Sigmoid colon (tissue), 7 donors: ENCODE measurements around the gene GAPVD1. TPM values are rescaled to one million over a fixed set of nuclear protein-coding genes. Genes with fewer than 3 reads are reported as not detected.

Experiments used
- DNase-seq: peaks from one replicate; pipeline ENCODE4 v3.0.0-alpha.2; 2019
- H3K27ac ChIP-seq, 4 donors: fragments of 200-600 bp; sonication (generic); one replicate each; pipeline ENCODE4 v1.5.1; 2016 to 2019; ENCODE audit warnings: mild to moderate bottlenecking in 1 of 4
- H3K27me3 ChIP-seq, 3 donors: fragments of 200-600 bp; sonication (generic); one replicate each; pipeline ENCODE4 v1.5.1; 2019; ENCODE audit warnings: mild to moderate bottlenecking in 1 of 3
- H3K36me3 ChIP-seq, 4 donors: fragments of 200-600 bp; sonication (generic); one replicate each; pipeline ENCODE4 v1.5.1; 2016 to 2019
- H3K4me1 ChIP-seq, 4 donors: fragments of 200-600 bp; sonication (generic); one replicate each; pipeline ENCODE4 v1.5.1; 2017 to 2019
- H3K4me3 ChIP-seq, 4 donors: fragments of 200-600 bp; sonication (generic); one replicate each; pipeline ENCODE4 v1.5.1; 2017 to 2019; ENCODE audit warnings: mild to moderate bottlenecking in 2 of 4, moderate library complexity in 1 of 4
- H3K9me3 ChIP-seq, 4 donors: fragments of 200-600 bp in 3 of 4; sonication (generic) in 3 of 4; one replicate each; pipeline versions ENCODE4 v1.5.1 to v1.6.1; 2013 to 2019
- EP300 ChIP-seq, 4 donors: sonication (generic); formaldehyde crosslinking; IDR thresholded peaks; one replicate each; pipeline ENCODE4 v1.6.1; 2017; ENCODE audit warnings: antibody characterized with exemption in 4 of 4
- POLR2A ChIP-seq, 2 donors: fragments of 450-650 bp; IDR thresholded peaks; one replicate each; pipeline ENCODE4 v1.6.1; 2016; ENCODE audit warnings: antibody characterized with exemption in 2 of 2, mild to moderate bottlenecking in 2 of 2, moderate library complexity in 2 of 2
- POLR2AphosphoS5 ChIP-seq, 4 donors: sonication (generic); formaldehyde crosslinking; IDR thresholded peaks; one replicate each; pipeline ENCODE4 v1.6.1; 2017; ENCODE audit warnings: antibody characterized with exemption in 4 of 4
- WGBS, 2 donors: extraction: QIAGEN DNeasy Blood & Tissue Kit; methylation state at CpG; one replicate each; pipeline ENCODE4 v1.1.7; 2013; 5-methylcytosine and 5-hydroxymethylcytosine counted together
- intact Hi-C: fragments of 100-400 bp; cut with DNase I; formaldehyde crosslinking; loops from one replicate; pipeline ENCODE4 v1.15.1; 2023
- polyA plus RNA-seq, 3 donors: library from polyadenylated mRNA; stranded (reverse); fragments of 200-250 nt; gene quantifications; one replicate each; pipeline ENCODE4 v1.2.3, GENCODE V29; 2013
- total RNA-seq, 4 donors: library from RNA; depleted of rRNA; stranded (reverse); fragments of >200 nt; gene quantifications; one replicate each; pipeline ENCODE4 v1.1.0, GENCODE V29; 2016
- TF ChIP-seq, protein P1 (sequence below), 4 experiments: fragments of 450-650 bp in 3 of 4; fragments of 200-600 bp in 1 of 4; IDR thresholded peaks; one replicate each; pipeline ENCODE4 v1.5.1; 2016 to 2019; ENCODE audit warnings: antibody characterized with exemption in 4 of 4, mild to moderate bottlenecking in 3 of 4, moderate library complexity in 2 of 4
- donor health status: healthy with polysubstance abuse.
- donor health status: Bipolar disorder and iron deficiency.
- donor health status: healthy.

Gene GAPVD1
- total and polyA plus RNA-seq, 7 donors: 3.0 to 182 (median 44.9) TPM

DNA sequence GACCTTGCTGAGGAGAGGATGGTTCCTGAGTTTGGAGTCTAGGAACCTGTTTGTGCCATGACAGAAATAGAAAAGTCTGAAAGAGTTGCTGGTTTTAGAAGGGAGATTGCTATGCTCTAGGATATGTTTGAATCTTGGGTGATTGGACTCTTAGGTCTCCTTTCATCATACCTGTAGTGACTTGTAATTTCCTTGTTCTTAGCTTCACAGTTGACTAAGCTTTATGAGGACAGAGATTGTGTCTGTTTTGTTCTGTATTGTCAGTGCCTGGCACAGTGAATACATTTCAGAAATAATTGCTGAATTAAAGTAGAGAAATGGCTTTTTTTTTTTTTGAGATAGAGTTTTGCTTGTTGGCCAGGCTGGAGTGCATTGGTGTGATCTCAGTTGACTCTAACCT is 31.5 kb downstream of the GAPVD1 start:
- Histone ChIP-seq H3K36me3 (peaks cover 0 to 8% (median 0%) of the 10 kb centered on the region in 4 donors), H3K4me3 (no peak overlapping the region), H3K4me1 (peaks cover 0 to 16% (median 4%) of the 10 kb centered on the region in 4 donors), H3K27me3 (no peaks in the 10 kb centered on the region), H3K27ac (no peak overlapping the region), H3K9me3 (no peaks in the 10 kb centered on the region)
- TF ChIP-seq, protein P1, sequence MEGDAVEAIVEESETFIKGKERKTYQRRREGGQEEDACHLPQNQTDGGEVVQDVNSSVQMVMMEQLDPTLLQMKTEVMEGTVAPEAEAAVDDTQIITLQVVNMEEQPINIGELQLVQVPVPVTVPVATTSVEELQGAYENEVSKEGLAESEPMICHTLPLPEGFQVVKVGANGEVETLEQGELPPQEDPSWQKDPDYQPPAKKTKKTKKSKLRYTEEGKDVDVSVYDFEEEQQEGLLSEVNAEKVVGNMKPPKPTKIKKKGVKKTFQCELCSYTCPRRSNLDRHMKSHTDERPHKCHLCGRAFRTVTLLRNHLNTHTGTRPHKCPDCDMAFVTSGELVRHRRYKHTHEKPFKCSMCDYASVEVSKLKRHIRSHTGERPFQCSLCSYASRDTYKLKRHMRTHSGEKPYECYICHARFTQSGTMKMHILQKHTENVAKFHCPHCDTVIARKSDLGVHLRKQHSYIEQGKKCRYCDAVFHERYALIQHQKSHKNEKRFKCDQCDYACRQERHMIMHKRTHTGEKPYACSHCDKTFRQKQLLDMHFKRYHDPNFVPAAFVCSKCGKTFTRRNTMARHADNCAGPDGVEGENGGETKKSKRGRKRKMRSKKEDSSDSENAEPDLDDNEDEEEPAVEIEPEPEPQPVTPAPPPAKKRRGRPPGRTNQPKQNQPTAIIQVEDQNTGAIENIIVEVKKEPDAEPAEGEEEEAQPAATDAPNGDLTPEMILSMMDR (IDR thresholded peaks at IDR 0.05): no peak
- TF ChIP-seq POLR2AphosphoS5 (IDR thresholded peaks at IDR 0.05) (no peak), EP300 (IDR thresholded peaks at IDR 0.05) (no peak), POLR2A (IDR thresholded peaks at IDR 0.05) (no peak)
- intact Hi-C loops: no loop called here
- DNase-seq: no peak

DNA sequence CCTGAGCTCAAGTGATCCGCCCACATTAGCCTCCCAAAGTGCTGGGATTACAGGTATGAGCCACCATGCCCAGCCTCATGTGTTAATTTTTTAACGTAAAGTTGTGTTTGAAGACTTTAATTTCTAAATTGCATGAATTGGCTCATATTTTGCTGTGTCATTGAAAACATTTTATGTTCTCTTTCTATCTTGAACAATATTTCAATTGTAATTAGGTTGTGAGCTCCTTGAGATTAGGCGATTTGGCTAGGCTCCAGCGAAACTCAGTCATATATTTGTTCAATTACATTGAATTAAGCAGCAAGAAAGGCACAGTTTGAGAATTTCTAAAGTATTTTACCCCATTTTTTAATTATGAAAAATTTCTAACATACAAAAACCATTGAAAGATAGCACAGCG is 34.0 kb downstream of the GAPVD1 start:
- no peaks in the 10 kb centered on the region for H3K9me3 ChIP-seq
- H3K27ac ChIP-seq: no peak overlapping the region
- H3K36me3 ChIP-seq: peaks cover 0 to 12% (median 2%) of the 10 kb centered on the region in 4 donors
- no peak for TF ChIP-seq POLR2AphosphoS5 (IDR thresholded peaks at IDR 0.05)
- TF ChIP-seq EP300 (IDR thresholded peaks at IDR 0.05): no peak
- TF ChIP-seq POLR2A (IDR thresholded peaks at IDR 0.05): no peak
- TF ChIP-seq, protein P1 (IDR thresholded peaks at IDR 0.05): no peak
- WGBS, 2 donors: 98% methylated on average over 5 of the region's 5 CpGs
- no peak overlapping the region for H3K4me3 ChIP-seq
- DNase-seq: no peak
- intact Hi-C loops: no loop called here
- H3K4me1 ChIP-seq: peaks cover 0 to 10% (median 4%) of the 10 kb centered on the region in 4 donors
- H3K27me3 ChIP-seq: no peaks in the 10 kb centered on the region

DNA sequence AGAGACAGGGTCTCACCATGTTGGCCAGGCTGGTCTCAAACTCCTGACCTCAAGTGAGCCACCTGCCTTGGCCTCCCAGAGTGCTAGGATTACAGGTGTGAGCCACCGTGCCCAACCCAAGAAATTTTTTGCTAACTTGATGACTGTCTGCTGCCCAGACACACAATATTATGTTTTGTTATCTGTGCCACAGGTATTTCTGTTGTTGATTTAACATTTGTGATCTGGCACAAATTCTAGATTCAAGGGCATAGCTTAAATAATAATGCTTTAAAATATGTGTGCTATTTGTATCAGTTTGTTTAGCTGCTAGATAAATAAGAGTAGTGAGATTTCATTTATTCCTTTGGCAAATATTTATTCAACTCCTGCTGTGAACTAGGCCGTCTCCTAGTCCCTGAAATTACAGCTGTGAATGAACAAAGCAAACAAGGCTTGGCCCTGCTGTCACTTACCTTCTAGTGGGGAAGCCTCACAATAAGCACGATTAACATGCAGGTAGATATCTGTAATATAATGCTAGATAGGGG is 35.3 kb downstream of the GAPVD1 start:
- TF ChIP-seq POLR2A (IDR thresholded peaks at IDR 0.05) (no peak), EP300 (IDR thresholded peaks at IDR 0.05) (no peak)
- TF ChIP-seq, protein P1 (IDR thresholded peaks at IDR 0.05): no peak
- Histone ChIP-seq H3K4me3 (no peak overlapping the region), H3K9me3 (no peaks in the 10 kb centered on the region), H3K4me1 (peaks cover 0 to 10% (median 4%) of the 10 kb centered on the region in 4 donors), H3K27me3 (no peaks in the 10 kb centered on the region), H3K36me3 (peaks cover 0 to 25% (median 10%) of the 10 kb centered on the region in 4 donors), H3K27ac (no peak overlapping the region)
- intact Hi-C loops: no loop called here
- DNase-seq: no peak
- WGBS, 2 donors: 13 to 72% methylated on average over 3 of the region's 3 CpGs

DNA sequence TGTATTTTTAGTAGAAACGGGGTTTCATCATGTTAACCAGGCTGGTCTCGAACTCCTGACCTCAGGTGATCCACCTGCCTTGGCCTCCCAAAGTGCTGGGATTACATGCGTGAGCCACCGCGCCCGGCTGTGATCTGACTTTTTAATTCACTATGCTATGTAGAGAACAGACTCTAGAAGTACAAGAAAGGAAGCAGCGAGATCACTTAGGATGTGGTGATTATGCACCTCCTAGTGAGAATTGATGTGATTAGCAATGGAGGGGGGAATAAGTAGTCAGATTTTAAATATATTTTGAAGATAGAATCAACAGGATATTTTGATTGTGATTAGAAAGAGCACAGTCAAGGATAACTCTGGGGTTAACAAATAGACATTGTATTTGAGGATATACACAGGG is 36.3 kb downstream of the GAPVD1 start:
- Histone ChIP-seq H3K27ac (no peak overlapping the region), H3K36me3 (peaks cover 0 to 35% (median 17%) of the 10 kb centered on the region in 4 donors), H3K4me1 (peaks cover 0 to 9% (median 4%) of the 10 kb centered on the region in 4 donors), H3K27me3 (no peaks in the 10 kb centered on the region), H3K4me3 (no peak overlapping the region), H3K9me3 (no peaks in the 10 kb centered on the region)
- no peak for TF ChIP-seq POLR2AphosphoS5 (IDR thresholded peaks at IDR 0.05)
- no peak for TF ChIP-seq EP300 (IDR thresholded peaks at IDR 0.05)
- TF ChIP-seq, protein P1 (IDR thresholded peaks at IDR 0.05): no peak
- no peak for TF ChIP-seq POLR2A (IDR thresholded peaks at IDR 0.05)
- WGBS, 2 donors: 93 to 95% methylated on average over 7 of the region's 7 CpGs
- no peak for DNase-seq
- intact Hi-C loops: no loop called here

DNA sequence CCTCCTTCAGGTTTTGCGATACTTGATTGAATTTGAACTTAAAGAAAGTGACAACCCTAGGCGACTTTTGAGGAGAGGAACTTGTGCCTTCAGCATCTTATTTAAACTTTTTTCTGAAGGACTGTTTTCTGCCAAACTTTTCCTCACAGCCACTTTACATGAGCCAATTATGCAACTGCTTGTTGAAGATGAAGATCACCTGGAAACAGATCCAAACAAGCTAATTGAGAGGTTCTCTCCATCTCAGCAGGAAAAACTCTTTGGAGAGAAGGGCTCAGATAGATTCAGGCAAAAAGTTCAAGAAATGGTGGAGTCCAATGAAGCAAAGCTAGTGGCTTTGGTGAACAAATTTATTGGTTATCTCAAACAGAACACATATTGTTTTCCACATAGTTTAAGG is 40.6 kb downstream of the GAPVD1 start:
- Histone ChIP-seq H3K36me3 (peaks cover 0 to 66% (median 28%) of the 10 kb centered on the region in 4 donors), H3K4me3 (no peak overlapping the region), H3K27me3 (no peaks in the 10 kb centered on the region), H3K9me3 (no peaks in the 10 kb centered on the region), H3K4me1 (peaks cover 0 to 4% (median 1%) of the 10 kb centered on the region in 4 donors), H3K27ac (no peak overlapping the region)
- TF ChIP-seq POLR2A (IDR thresholded peaks at IDR 0.05): no peak
- TF ChIP-seq EP300 (IDR thresholded peaks at IDR 0.05): no peak
- 94 to 98% methylated on average over 2 of the region's 2 CpGs for WGBS, 2 donors
- no peak for DNase-seq
- intact Hi-C loops: no loop called here
